SJSA1 (cell line): ENCODE measurements around the gene CHERP. TPM values are rescaled to one million over a fixed set of nuclear protein-coding genes. Genes with fewer than 3 reads are reported as not detected.
A peak's percentile ranks its signal among the peaks of the same experiment; 100 is the strongest.

ENCODE experiments used
- DNase-seq, 2 experiments: peaks; one replicate each; pipeline ENCODE4 v3.0.0-alpha.2; 2015 to 2020; ENCODE audit warnings: low spot score in 2 of 2, low read depth in 1 of 2
- H3K27ac ChIP-seq: fragments of 250-450 bp; sonication (Bioruptor Pico); 2 replicates; pipeline ENCODE4 v1.5.1; 2020; ENCODE audit warnings: mild to moderate bottlenecking, moderate library complexity
- H3K27me3 ChIP-seq: fragments of 250-450 bp; sonication (Bioruptor Pico); replicated peaks from 2 replicates; pipeline ENCODE4 v1.5.1; 2020; ENCODE audit warnings: mild to moderate bottlenecking, moderate library complexity
- H3K36me3 ChIP-seq: fragments of 250-450 bp; sonication (Bioruptor Pico); 2 replicates; pipeline ENCODE4 v1.5.1; 2020; ENCODE audit warnings: mild to moderate bottlenecking
- H3K4me1 ChIP-seq: fragments of 250-450 bp; sonication (Bioruptor Pico); replicated peaks from 2 replicates; pipeline ENCODE4 v1.6.1; 2021; ENCODE audit warnings: mild to moderate bottlenecking
- H3K4me3 ChIP-seq: fragments of 250-450 bp; sonication (Bioruptor Pico); 2 replicates; pipeline ENCODE4 v1.5.1; 2020; ENCODE audit warnings: mild to moderate bottlenecking
- H3K9me3 ChIP-seq: fragments of 250-450 bp; sonication (Bioruptor Pico); replicated peaks from 2 replicates; pipeline ENCODE4 v1.5.1; 2020; ENCODE audit warnings: mild to moderate bottlenecking
- total RNA-seq: library from RNA; depleted of rRNA; stranded (reverse); fragments of >200 nt; shearing (Covaris generic); gene quantifications from 2 replicates; pipeline ENCODE4 v1.2.3, GENCODE V29; 2014; rRNA removed

CHERP gene, protein sequence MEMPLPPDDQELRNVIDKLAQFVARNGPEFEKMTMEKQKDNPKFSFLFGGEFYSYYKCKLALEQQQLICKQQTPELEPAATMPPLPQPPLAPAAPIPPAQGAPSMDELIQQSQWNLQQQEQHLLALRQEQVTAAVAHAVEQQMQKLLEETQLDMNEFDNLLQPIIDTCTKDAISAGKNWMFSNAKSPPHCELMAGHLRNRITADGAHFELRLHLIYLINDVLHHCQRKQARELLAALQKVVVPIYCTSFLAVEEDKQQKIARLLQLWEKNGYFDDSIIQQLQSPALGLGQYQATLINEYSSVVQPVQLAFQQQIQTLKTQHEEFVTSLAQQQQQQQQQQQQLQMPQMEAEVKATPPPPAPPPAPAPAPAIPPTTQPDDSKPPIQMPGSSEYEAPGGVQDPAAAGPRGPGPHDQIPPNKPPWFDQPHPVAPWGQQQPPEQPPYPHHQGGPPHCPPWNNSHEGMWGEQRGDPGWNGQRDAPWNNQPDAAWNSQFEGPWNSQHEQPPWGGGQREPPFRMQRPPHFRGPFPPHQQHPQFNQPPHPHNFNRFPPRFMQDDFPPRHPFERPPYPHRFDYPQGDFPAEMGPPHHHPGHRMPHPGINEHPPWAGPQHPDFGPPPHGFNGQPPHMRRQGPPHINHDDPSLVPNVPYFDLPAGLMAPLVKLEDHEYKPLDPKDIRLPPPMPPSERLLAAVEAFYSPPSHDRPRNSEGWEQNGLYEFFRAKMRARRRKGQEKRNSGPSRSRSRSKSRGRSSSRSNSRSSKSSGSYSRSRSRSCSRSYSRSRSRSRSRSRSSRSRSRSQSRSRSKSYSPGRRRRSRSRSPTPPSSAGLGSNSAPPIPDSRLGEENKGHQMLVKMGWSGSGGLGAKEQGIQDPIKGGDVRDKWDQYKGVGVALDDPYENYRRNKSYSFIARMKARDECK
- 3.8 and 4.3 TPM in 2 replicates for total RNA-seq

DNA sequence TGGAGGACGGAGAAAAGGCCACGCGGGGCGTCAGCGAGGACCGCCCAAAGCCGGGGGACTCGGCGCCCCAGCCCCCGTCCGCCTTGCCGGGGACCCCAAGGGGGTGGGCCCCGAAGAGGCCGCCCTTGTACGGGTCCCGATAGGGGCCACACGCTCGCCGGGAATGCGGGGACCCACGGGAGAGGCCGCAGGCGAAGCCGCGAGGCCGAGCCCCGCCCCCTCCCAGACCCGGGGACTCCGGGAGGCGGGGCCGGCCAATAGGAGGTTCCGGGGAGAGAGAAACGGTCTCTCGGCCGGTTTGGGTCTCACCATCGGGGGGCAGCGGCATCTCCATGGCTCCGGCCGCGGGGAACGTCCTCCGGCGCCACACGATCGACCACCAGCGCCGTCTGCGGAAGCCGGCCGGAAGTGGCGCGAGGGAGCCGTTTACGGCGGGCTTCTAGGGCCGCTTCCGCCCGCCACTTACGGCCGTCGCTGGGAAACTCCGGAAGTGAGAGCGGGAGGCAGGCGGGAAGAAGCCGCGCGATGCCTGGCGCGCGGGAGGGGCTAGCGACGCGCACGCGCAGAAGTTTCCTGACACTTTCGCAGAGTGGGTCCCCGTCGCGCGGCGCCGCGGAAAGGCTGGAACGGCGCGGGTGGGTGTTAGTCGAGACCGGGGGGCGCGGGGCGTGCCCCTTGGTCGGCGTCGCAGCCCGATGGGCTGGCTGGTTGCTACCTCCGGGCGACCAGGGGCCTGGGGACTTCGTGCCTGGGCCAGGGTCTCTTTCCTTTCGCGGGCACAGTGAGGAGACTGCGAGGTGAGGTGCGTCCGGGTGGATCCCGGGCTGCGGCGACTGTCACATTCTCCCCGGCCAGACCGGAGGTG lies at the start of gene CHERP:
CHERP (minus strand) TSS at position 393 of the 865 bp plus-strand sequence; CDS start at position 334, 59 bp downstream.
- Histone ChIP-seq H3K4me3 (peak within 1 kb of the TSS; percentile 88), H3K27me3 (no peaks in the 10 kb centered on the region), H3K36me3 (peaks cover 54% of the 10 kb centered on the region), H3K27ac (peak within 1 kb of the TSS; percentile 73), H3K9me3 (no peaks in the 10 kb centered on the region), H3K4me1 (peaks cover 15% of the 10 kb centered on the region)
- peak; percentile 94 to 95 for DNase-seq

DNA sequence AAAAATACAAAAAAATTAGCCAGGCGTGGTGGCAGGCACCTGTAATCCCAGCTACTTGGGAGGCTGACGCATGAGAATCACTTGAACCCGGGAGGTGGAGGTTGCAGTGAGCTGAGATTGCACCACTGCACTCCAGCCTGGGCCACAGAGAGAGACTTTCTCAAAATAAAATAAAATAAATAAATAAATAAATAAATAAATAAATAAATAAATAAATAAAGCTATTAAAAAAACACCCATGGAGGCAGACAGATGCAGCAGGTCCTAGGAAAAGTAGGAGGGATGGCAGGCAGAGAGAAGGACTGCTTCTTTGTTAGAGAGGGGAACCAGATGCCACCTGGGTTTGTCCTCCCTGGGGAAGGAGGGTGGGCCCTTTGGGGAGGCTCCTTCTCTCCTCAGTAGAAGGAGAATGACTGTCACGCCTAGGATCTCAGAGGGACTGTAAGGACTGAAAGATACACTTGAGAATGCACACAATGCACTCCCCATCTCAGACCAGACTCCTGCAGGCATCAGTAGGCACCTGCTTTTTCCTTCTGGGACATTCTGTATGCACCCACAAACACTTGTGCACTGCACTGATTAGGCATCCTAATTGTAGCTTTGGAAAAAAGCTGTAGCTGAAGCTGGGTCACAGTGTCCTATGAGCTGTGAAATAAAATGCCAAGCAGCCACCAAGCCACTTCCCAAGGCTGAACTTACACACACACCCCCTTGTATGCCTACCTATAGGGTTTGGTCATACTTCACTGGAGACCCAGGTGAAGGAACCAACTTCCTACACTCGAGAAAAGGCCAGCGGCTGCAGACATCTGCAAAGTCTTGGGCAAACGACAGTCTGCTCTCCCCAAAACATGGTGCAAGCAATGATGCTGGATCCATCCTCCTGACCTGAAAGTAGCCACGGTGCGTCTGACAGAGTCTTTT lies 48.9 kb upstream of the CHERP start:
- DNase-seq = no peak
- H3K27ac ChIP-seq = no peak overlapping the region
- peaks cover 3% of the 10 kb centered on the region; the same call in 1 of the 2 replicates for H3K36me3 ChIP-seq
- no peaks in the 10 kb centered on the region for H3K9me3 ChIP-seq
- no peaks in the 10 kb centered on the region for H3K27me3 ChIP-seq
- no peak overlapping the region for H3K4me3 ChIP-seq
- peaks cover 12% of the 10 kb centered on the region for H3K4me1 ChIP-seq

DNA sequence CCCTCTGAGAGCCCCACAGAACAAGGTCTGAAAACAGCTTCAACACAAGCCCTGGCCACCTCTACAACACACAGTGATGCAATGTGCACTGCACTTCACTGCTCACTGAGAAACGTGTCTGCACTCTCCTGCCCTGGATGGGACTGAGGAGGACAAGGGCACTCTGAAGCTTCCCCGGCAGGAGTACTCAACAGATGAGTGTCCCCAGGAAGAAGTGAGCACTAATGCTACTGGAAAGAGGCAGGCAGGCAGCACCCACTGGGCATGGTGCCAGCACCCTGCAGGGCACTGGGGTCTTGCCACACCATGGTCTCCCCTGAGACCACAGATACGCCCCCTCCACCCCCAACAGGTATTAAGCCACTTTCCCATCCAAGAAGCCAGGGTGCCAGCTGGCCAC lies 47.7 kb upstream of the CHERP start:
- Histone ChIP-seq H3K4me3 (no peak overlapping the region), H3K9me3 (no peaks in the 10 kb centered on the region), H3K4me1 (peaks cover 12% of the 10 kb centered on the region), H3K27me3 (no peaks in the 10 kb centered on the region), H3K36me3 (peaks cover 6% of the 10 kb centered on the region; the same call in 1 of the 2 replicates), H3K27ac (no peak overlapping the region)
- no peak for DNase-seq

DNA sequence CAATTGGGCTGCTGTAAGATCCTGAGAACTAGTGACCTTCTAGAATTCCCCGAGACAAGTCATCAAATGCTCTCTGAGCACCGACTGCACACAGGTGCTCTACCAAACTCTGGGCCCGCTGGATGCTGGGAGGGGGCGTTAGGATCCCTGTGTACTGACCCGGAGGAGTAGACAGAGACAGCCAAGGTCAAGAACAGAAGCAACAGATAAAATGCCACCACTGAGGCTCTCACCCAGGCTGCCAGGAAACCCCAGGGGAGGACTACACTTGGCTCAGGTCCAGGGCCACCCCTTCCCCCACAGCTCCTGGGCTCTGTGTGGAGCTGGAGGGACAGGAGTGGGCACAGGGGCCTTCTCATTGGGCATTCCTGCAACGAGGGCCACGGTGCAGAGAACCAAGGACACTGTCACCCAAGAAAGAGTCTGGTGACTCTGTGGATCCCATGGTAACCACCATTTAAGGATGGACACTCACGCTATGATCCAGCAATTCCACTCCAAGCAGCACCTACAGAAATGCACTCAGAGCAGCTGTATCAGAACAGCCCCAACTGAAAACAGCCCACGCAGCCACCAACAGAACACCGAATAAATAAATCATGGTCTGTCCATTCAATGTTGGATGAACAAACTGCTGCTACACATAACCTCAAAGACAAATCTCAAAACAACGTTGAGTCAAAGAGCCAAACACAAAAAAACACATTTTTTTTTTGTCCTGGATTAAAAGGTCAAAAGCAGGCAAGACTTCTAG lies 46.8 kb upstream of the CHERP start:
- no peak for DNase-seq
- Histone ChIP-seq H3K27me3 (no peaks in the 10 kb centered on the region), H3K36me3 (peaks cover 6% of the 10 kb centered on the region; the same call in 1 of the 2 replicates), H3K4me3 (no peak overlapping the region), H3K27ac (no peak overlapping the region), H3K4me1 (peaks cover 19% of the 10 kb centered on the region), H3K9me3 (no peaks in the 10 kb centered on the region)

DNA sequence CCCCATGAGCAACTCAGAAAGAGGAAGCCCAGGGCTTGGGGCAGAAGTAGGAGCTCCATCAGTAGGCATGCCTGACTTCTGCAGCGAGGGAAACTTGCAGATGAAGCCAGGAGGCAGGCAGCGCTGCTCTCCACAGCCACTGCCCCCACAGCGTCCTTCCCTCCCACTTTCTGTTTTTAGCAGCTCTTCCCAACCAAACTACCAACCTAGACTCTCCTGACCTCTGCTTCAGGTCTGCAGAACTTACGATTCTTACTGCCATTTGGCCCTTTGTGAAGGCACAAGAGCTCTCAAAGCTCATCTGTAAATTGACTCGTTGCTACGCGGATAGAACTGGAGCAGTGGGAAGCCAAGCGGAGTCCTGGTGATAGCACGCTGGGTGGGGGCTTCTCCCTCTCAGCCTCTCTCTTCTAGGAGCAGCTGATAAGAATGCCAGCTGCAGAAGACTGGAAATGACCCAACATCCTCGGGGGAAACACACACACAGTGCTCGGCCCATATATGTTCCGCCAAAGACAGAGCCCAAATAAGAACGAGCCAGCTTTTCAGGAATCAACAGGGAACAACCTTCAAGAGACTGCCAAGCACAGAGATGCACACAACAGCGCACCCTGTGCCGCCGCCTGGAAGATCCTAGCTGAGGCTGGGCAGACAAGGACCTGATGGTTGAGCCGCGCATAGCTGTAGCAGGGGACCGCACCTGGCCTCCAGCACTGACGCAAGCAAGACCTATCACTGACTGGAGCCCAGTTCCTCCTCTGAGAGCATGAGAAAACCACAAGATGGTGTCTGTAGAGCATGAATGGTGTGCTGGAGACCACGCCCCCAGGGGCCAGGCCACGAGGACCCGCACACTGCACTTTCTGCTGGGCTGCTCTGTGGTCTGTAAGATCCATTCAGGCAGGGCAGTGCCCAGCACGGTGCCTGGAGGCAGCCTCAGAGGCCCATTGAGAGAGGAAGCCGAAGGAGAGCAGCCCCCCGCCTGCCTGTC lies 45.9 kb upstream of the CHERP start:
- no peak overlapping the region for H3K4me3 ChIP-seq
- H3K4me1 ChIP-seq = peaks cover 24% of the 10 kb centered on the region
- H3K27me3 ChIP-seq = no peaks in the 10 kb centered on the region
- DNase-seq = no peak
- H3K36me3 ChIP-seq = peaks cover 12% of the 10 kb centered on the region
- no peaks in the 10 kb centered on the region for H3K9me3 ChIP-seq
- H3K27ac ChIP-seq = no peak overlapping the region

DNA sequence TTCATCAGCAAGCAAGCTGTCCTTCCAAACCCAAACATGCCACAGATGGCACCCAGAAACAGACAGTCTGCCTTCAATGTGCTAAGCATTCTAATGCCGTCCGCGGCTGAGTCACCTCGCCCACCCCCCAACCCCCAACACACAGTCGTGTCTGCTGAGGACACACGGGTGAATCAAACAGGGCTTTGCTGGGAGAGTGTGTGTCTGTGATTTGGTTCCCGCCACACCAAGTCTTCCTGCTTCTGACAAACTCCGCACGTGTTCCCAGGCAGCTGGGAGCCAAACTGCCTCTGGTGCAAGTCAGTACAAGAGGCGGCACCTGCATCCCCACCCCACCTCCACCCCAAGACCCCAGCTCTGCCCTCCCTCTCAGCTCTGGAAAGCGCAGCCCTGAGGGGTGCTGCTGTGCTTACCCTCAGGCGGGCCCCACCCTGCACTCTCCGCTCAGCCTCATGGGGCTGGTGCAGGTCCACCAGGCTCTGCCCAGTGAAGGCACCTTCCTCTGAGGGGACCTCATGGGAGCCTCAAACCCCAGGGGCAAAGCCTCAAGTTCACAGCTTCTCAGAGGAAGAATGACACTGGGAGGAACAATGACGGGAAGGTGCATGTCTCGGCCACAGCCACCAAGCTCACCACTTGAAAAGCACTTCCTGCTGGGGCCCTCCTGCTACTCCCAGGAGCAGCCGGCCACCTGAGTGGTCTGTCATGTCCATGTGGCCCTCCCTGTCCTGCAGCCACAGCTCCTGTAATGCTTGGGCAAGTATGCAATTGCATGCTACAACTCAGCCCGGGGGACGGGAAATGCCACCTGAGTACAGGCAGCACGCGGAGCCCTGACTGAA lies 45.0 kb upstream of the CHERP start:
- no peak overlapping the region for H3K27ac ChIP-seq
- H3K36me3 ChIP-seq = peaks cover 13% of the 10 kb centered on the region
- peaks cover 24% of the 10 kb centered on the region for H3K4me1 ChIP-seq
- H3K4me3 ChIP-seq = no peak overlapping the region
- no peaks in the 10 kb centered on the region for H3K27me3 ChIP-seq
- no peaks in the 10 kb centered on the region for H3K9me3 ChIP-seq
- DNase-seq = no peak

DNA sequence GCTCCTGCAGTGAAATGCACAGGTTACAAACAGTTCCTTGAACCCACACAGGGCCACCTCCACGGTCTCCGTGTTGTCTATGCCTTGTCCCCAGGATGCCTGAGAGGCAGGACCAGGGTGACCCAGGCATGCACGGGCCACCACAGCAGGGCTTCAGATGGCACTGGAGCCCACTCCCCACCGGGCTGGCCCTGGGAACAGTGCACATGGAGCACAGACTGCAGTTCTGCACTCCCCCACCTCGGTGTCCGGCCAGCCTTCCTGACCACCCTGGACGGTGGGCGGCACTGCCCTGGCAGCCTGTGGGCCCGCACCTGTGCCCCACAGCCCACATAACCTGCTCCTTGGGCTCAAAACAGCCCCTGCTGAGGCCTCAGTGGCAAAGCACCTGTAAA lies 44.2 kb upstream of the CHERP start:
- Histone ChIP-seq H3K9me3 (no peaks in the 10 kb centered on the region), H3K4me3 (no peak overlapping the region), H3K27ac (no peak overlapping the region), H3K4me1 (peaks cover 24% of the 10 kb centered on the region), H3K27me3 (no peaks in the 10 kb centered on the region), H3K36me3 (peaks cover 21% of the 10 kb centered on the region)
- no peak for DNase-seq

DNA sequence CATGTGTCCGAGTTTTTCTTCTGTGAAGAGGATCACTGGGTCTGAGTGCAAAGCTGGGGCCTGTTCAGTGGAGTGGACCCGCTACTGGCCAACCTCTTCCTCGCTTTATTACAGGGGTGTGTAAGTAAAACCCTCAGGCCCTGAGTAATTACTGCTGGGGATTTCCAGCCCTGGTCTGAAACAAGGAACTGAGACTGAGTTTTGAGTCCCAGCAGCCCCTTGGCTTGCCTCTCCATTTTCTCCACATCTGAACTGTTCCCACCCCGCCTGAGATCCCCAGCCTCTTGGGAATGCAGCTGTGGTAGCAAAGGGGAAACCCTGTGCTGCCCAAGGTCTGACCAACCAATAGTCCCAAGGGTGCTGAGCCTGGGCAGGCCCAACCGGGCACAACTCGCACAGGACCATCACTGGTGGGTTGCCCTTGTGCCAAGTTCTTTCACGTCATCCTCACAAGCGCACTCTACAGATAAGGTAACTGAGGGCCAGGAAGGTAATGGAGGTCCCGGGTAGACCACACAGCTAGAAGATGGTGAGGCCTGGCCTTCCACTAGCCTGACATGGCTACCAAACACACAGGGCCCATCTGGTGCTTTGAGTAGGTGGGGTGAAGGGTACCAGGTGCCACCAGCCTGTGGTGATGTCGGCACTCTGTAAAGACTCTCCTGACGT lies 43.7 kb upstream of the CHERP start:
- Histone ChIP-seq H3K27me3 (no peaks in the 10 kb centered on the region), H3K4me1 (peaks cover 24% of the 10 kb centered on the region), H3K4me3 (no peak overlapping the region), H3K9me3 (no peaks in the 10 kb centered on the region), H3K27ac (no peak overlapping the region), H3K36me3 (peaks cover 22% of the 10 kb centered on the region)
- DNase-seq = no peak

DNA sequence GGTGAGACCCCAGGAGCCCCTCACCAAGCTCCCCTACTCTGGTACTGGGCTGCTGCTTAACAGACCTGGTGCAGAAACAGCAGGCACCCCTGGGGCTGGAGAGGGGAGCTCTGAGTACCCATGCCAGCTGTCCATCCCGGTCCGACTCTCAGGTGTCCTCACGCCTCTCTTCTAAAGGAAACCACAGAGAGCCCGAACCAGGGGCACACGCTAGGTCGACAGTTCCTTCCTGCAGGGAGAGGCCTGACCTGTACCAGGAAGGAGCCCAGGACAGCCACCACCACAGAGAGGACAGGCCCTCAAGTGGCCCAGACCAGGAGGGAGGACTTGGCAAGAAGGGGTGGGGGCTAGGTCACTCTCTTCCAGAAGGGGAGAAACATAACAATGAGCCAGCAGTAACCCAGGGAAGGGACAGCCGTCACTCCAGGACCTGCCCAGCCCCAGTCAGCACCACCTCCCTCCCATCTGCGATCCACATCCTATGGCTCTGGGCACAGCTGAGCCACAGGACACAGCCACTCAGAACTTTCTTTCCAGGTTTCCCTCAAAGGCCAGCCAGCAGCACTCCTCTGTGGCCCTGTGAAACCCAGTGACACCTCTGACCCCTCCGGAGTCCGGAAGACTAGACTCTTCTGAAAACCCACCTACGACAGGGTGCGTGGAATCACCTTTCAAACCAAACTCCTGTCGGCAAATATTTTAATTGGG lies 43.0 kb upstream of the CHERP start:
- H3K4me3 ChIP-seq = no peak overlapping the region
- no peak overlapping the region for H3K27ac ChIP-seq
- no peaks in the 10 kb centered on the region for H3K9me3 ChIP-seq
- H3K36me3 ChIP-seq = peaks cover 27% of the 10 kb centered on the region
- no peak for DNase-seq
- H3K4me1 ChIP-seq = peaks cover 24% of the 10 kb centered on the region
- H3K27me3 ChIP-seq = no peaks in the 10 kb centered on the region
